GM23338 (cell line): ENCODE results near the gene RSRC1. TPM values are rescaled to one million over a fixed set of nuclear protein-coding genes. Genes with fewer than 3 reads are reported as not detected.
A peak's percentile ranks its signal among the peaks of the same experiment; 100 is the strongest.

Experiments
- ATAC-seq: fragments of 200-7000 bp; cut with Tn5 transposase; 3 replicates; pipeline ENCODE4 v1.9.1; 2020
- DNase-seq: peaks from one replicate; pipeline ENCODE4 v3.0.0-alpha.2; 2015; ENCODE audit warnings: low spot score
- H2AFZ ChIP-seq: fragments of 200-600 bp; sonication (generic); 2 replicates; pipeline ENCODE4 v1.8.0; 2016; ENCODE audit warnings: antibody characterized with exemption, mild to moderate bottlenecking, moderate library complexity
- H3F3A ChIP-seq: fragments of 200-600 bp; sonication (generic); replicated peaks from 2 replicates; pipeline ENCODE4 v1.8.0; 2017; ENCODE audit warnings: antibody characterized with exemption, mixed run types, low read depth
- H3K27ac ChIP-seq: fragments of 200-600 bp; sonication (generic); 2 replicates; pipeline ENCODE4 v1.6.1; 2016; ENCODE audit warnings: low read depth
- H3K27me3 ChIP-seq: fragments of 200-600 bp; sonication (generic); 2 replicates; pipeline ENCODE4 v1.8.0; 2016; ENCODE audit warnings: mild to moderate bottlenecking, mixed run types, moderate library complexity; ENCODE audit not compliant: insufficient read depth
- H3K36me3 ChIP-seq: fragments of 200-600 bp; sonication (generic); 2 replicates; pipeline ENCODE4 v1.8.0; 2016; ENCODE audit warnings: mild to moderate bottlenecking; ENCODE audit not compliant: insufficient read depth
- H3K4me1 ChIP-seq: fragments of 200-600 bp; sonication (generic); 2 replicates; pipeline ENCODE4 v1.8.0; 2016; ENCODE audit warnings: mild to moderate bottlenecking, moderate library complexity; ENCODE audit not compliant: insufficient read depth
- H3K4me2 ChIP-seq: fragments of 200-600 bp; sonication (generic); 2 replicates; pipeline ENCODE4 v1.7.1; 2017; ENCODE audit warnings: mixed run types
- H3K4me3 ChIP-seq: fragments of 200-600 bp; sonication (generic); 2 replicates; pipeline ENCODE4 v1.6.1; 2016; ENCODE audit warnings: mixed run types
- H3K79me2 ChIP-seq: fragments of 200-600 bp; sonication (generic); replicated peaks from 2 replicates; pipeline ENCODE4 v1.8.0; 2017; ENCODE audit warnings: mild to moderate bottlenecking; ENCODE audit not compliant: insufficient read depth
- H3K9me2 ChIP-seq: fragments of 200-600 bp; sonication (generic); 2 replicates; pipeline ENCODE4 v1.8.0; 2017; ENCODE audit not compliant: insufficient read depth
- H4K20me1 ChIP-seq: fragments of 200-600 bp; sonication (generic); replicated peaks from 2 replicates; pipeline ENCODE4 v1.8.0; 2017; ENCODE audit warnings: mild to moderate bottlenecking; ENCODE audit not compliant: insufficient read depth
- H3K27ac Mint-ChIP-seq: 2 replicates; pipeline ENCODE4 v1.8.0; 2020; ENCODE audit warnings: inconsistent platforms, mild to moderate bottlenecking, moderate library complexity, mixed read lengths
- H3K27me3 Mint-ChIP-seq: 3 replicates; pipeline ENCODE4 v1.8.0; 2022; ENCODE audit warnings: low read depth, mild to moderate bottlenecking, moderate library complexity, mixed read lengths, inconsistent platforms; ENCODE audit not compliant: insufficient read depth, poor library complexity
- H3K36me3 Mint-ChIP-seq: 3 replicates; pipeline ENCODE4 v1.8.0; 2021; ENCODE audit warnings: low read depth, mild to moderate bottlenecking, inconsistent platforms, moderate library complexity, mixed read lengths
- H3K4me1 Mint-ChIP-seq: 3 replicates; pipeline ENCODE4 v1.8.0; 2020; ENCODE audit warnings: mild to moderate bottlenecking, inconsistent platforms, mixed read lengths
- H3K4me3 Mint-ChIP-seq: 3 replicates; pipeline ENCODE4 v1.8.0; 2021; ENCODE audit warnings: moderate library complexity, mild to moderate bottlenecking, inconsistent platforms, mixed read lengths
- H3K9me3 Mint-ChIP-seq: 3 replicates; pipeline ENCODE4 v1.8.0; 2020; ENCODE audit warnings: moderate library complexity, mild to moderate bottlenecking, inconsistent platforms, mixed read lengths
- EZH2 ChIP-seq: fragments of 200-600 bp; sonication (generic); IDR thresholded peaks from one replicate; pipeline ENCODE4 v1.8.0; 2017; ENCODE audit warnings: antibody characterized with exemption, mild to moderate bottlenecking, low read depth; ENCODE audit not compliant: unreplicated experiment
- EZH2phosphoT487 ChIP-seq: fragments of 200-600 bp; sonication (generic); IDR thresholded peaks from one replicate; pipeline ENCODE4 v1.8.1; 2018; ENCODE audit warnings: antibody characterized with exemption; ENCODE audit not compliant: unreplicated experiment
- POLR2AphosphoS5 ChIP-seq: IDR thresholded peaks from 2 replicates; pipeline ENCODE4 v1.6.1; 2016; ENCODE audit warnings: antibody characterized with exemption, low read depth
- REST ChIP-seq: IDR thresholded peaks from one replicate; pipeline ENCODE4 v1.6.1; 2018; ENCODE audit warnings: antibody characterized with exemption; ENCODE audit not compliant: unreplicated experiment
- ZNF331 ChIP-seq: fragments of 250-450 bp; sonication (Bioruptor Pico); IDR thresholded peaks from 2 replicates; pipeline ENCODE4 v1.5.0; 2020; ENCODE audit warnings: low read depth, mild to moderate bottlenecking, moderate library complexity
- polyA plus RNA-seq: library from polyadenylated mRNA; unstranded; fragments of >200 nt; fragmentation: Nextera tagmentation; extraction: Ambion mirVana; gene quantifications from 2 replicates; pipeline ENCODE4 v1.2.1, GENCODE V29; 2016
- total RNA-seq: library from RNA; depleted of rRNA; stranded (reverse); fragments of >200 nt; shearing (Covaris generic); gene quantifications from 2 replicates; pipeline ENCODE4 v1.2.3, GENCODE V29; 2014

Gene RSRC1
- total and polyA plus RNA-seq, 2 experiments from 2014 or later: 32.5 to 76.8 TPM

- Histone ChIP-seq H3K36me3 (no peaks in the 10 kb centered on the region), H3K27me3 (peaks cover 99% of the 10 kb centered on the region), H3F3A (peaks cover 18% of the 10 kb centered on the region), H3K27ac (no peak overlapping the region), H3K4me1 (peaks cover 69% of the 10 kb centered on the region), H3K4me3 (peak overlapping the region; percentile 81), H3K9me2 (no peaks in the 10 kb centered on the region), H4K20me1 (no peaks in the 10 kb centered on the region), H3K79me2 (no peaks in the 10 kb centered on the region), H3K4me2 (peak overlapping the region; percentile 91), H2AFZ (peak overlapping the region; percentile 84)
- peak; percentile 10 for ATAC-seq
- peak; percentile 54 for DNase-seq
- Mint-ChIP-seq H3K4me3 (peak overlapping the region; percentile 76), H3K36me3 (no peaks in the 10 kb centered on the region), H3K27ac (no peak overlapping the region), H3K27me3 (peaks cover 96% of the 10 kb centered on the region), H3K9me3 (no peaks in the 10 kb centered on the region; the same call in 1 of the 3 replicates), H3K4me1 (peaks cover 44% of the 10 kb centered on the region)
- TF ChIP-seq EZH2phosphoT487 (peak; percentile 65), EZH2 (peak; percentile 70), REST (no peak), ZNF331 (CRISPR knock-in tag) (no peak)
Observed at GRCh38 chr3:158103081-158103886, 6.6 kb upstream of the RSRC1 start.

- Histone ChIP-seq H3K79me2 (no peaks in the 10 kb centered on the region), H3K4me3 (peak overlapping the region; percentile 81), H3F3A (peaks cover 12% of the 10 kb centered on the region), H3K4me2 (peak overlapping the region; percentile 91), H4K20me1 (no peaks in the 10 kb centered on the region), H3K27ac (no peak overlapping the region), H3K9me2 (no peaks in the 10 kb centered on the region), H2AFZ (peak overlapping the region; percentile 84), H3K4me1 (peaks cover 67% of the 10 kb centered on the region), H3K27me3 (peaks cover 99% of the 10 kb centered on the region), H3K36me3 (no peaks in the 10 kb centered on the region)
- DNase-seq (peak; percentile 58), ATAC-seq (peak; percentile 10)
- peak overlapping the region; percentile 76 for H3K4me3 Mint-ChIP-seq
- peaks cover 96% of the 10 kb centered on the region for H3K27me3 Mint-ChIP-seq
- peaks cover 38% of the 10 kb centered on the region for H3K4me1 Mint-ChIP-seq
- H3K27ac Mint-ChIP-seq: no peak overlapping the region
- peak; percentile 92 for TF ChIP-seq EZH2
- peak; percentile 67 for TF ChIP-seq EZH2phosphoT487
- no peak for TF ChIP-seq POLR2AphosphoS5
- no peaks in the 10 kb centered on the region for H3K36me3 Mint-ChIP-seq
- H3K9me3 Mint-ChIP-seq: no peaks in the 10 kb centered on the region; the same call in 1 of the 3 replicates
Observed at GRCh38 chr3:158103887-158104327, 6.0 kb upstream of the RSRC1 start.
